HepG2 (cell line): ENCODE results near the gene TRMT112. TPM values are rescaled to one million over a fixed set of nuclear protein-coding genes. Genes with fewer than 3 reads are reported as not detected.

ENCODE experiments used
- BRD4 ChIP-seq: sonication (generic); formaldehyde crosslinking; IDR thresholded peaks from 2 replicates; pipeline ENCODE4 v1.4.0; 2020; ENCODE audit warnings: missing genetic modification reagents
- RFX1 ChIP-seq: fragments of 450-650 bp; IDR thresholded peaks from 2 replicates; pipeline ENCODE4 v1.6.1; 2017
- RXRB ChIP-seq: IDR thresholded peaks from 2 replicates; pipeline ENCODE4 v1.6.1; 2016; ENCODE audit warnings: borderline replicate concordance, missing genetic modification reagents, missing compliant biosample characterization
- TSC22D2 ChIP-seq: sonication (generic); formaldehyde crosslinking; IDR thresholded peaks from 2 replicates; pipeline ENCODE4 v1.5.1; 2020; ENCODE audit warnings: missing genetic modification reagents, mild to moderate bottlenecking, borderline replicate concordance
- ZFP36 ChIP-seq: fragments of 150-350 bp; IDR thresholded peaks from 2 replicates; pipeline ENCODE4 v1.6.1; 2018; ENCODE audit warnings: borderline replicate concordance, low read length, low read depth; ENCODE audit not compliant: partially characterized antibody
- ZNF75D ChIP-seq: sonication (generic); formaldehyde crosslinking; IDR thresholded peaks from 2 replicates; pipeline ENCODE4 v1.8.1; 2023; ENCODE audit warnings: missing genetic modification reagents, mild to moderate bottlenecking, borderline replicate concordance
- polyA plus RNA-seq, 8 experiments: library from polyadenylated mRNA; depleted of rRNA in 3 of 8; stranded (reverse) in 7 of 8; unstranded in 1 of 8; fragments of >200 nt; fragmentation: Illumina TruSeq in 4 of 8; extraction: Trizol in 4 of 8; gene quantifications; 2 replicates each; pipeline versions ENCODE4 v1.2.1 to v1.2.3, GENCODE V29; 2011 to 2016; ENCODE audit warnings: low read depth in 4 of 8, missing spikeins in 1 of 8, mixed read lengths in 1 of 8; ENCODE audit not compliant: insufficient read depth in 1 of 8
- total RNA-seq, 5 experiments: library from RNA; depleted of rRNA; stranded (reverse); fragments of >200 nt; fragmentation: Illumina TruSeq; extraction: Trizol; gene quantifications; 2 replicates each; pipeline ENCODE4 v1.2.3, GENCODE V29; 2016; ENCODE audit warnings: low read depth in 1 of 5
- TF ChIP-seq, protein P1 (sequence below), 2 experiments: IDR thresholded peaks; 2 replicates each; pipeline ENCODE4 v1.6.1; 2011 to 2012; ENCODE audit warnings: low read length in 2 of 2, borderline replicate concordance in 1 of 2, low read depth in 1 of 2, mild to moderate bottlenecking in 1 of 2, moderate library complexity in 1 of 2
- TF ChIP-seq, protein P2 (sequence below): sonication (generic); formaldehyde crosslinking; conservative IDR thresholded peaks from 2 replicates; pipeline ENCODE4 v1.4.0; 2020; ENCODE audit warnings: missing genetic modification reagents
- TF ChIP-seq, protein P3 (sequence below): sonication (generic); formaldehyde crosslinking; IDR thresholded peaks from 2 replicates; pipeline ENCODE4 v1.5.0; 2020; ENCODE audit warnings: mild to moderate bottlenecking, missing genetic modification reagents, moderate library complexity
- TF ChIP-seq, protein P4 (sequence below): sonication (generic); formaldehyde crosslinking; IDR thresholded peaks from 2 replicates; pipeline ENCODE4 v1.4.0; 2020; ENCODE audit warnings: missing genetic modification reagents
- TF ChIP-seq, protein P5 (sequence below): sonication (generic); formaldehyde crosslinking; conservative IDR thresholded peaks from 2 replicates; pipeline ENCODE4 v1.4.0; 2020; ENCODE audit warnings: missing genetic modification reagents

Gene TRMT112
- total and polyA plus RNA-seq, 2 of the 13 experiments (the other 11 are each of a cell fraction or from before 2014, with no cell fraction given), result 186 to 409 TPM

DNA sequence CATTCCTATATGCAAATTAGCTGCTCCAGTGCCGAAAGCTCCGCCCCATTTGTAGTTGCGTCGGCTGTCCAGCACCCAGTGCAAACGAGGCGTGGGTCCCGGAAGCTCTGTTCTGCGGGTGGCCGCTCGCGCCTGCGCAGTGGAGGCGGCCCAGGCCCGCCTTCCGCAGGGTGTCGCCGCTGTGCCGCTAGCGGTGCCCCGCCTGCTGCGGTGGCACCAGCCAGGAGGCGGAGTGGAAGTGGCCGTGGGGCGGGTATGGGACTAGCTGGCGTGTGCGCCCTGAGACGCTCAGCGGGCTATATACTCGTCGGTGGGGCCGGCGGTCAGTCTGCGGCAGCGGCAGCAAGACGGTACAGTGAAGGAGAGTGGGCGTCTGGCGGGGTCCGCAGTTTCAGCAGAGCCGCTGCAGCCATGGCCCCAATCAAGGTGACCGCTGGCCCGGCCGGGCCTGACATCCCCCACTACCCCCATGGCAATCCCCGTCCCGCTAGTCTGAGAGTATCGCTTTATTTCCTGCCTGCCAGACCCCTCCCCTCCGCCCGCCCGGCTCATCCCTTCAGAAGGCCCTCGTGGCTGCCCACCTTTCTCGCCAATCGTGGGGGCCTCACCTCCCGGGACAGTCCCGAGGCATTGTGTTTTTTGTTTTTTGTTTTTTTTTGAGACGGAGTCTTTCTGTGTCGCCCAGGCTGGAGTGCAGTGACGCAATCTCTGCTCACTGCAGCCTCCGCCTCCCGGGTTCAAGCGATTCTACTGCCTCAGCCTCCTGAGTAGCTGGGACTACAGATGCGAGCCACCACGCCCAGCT is 804 bp upstream of the TRMT112 start, which contains the start of gene PRDX5 (continued):
- TF ChIP-seq, protein P1, sequence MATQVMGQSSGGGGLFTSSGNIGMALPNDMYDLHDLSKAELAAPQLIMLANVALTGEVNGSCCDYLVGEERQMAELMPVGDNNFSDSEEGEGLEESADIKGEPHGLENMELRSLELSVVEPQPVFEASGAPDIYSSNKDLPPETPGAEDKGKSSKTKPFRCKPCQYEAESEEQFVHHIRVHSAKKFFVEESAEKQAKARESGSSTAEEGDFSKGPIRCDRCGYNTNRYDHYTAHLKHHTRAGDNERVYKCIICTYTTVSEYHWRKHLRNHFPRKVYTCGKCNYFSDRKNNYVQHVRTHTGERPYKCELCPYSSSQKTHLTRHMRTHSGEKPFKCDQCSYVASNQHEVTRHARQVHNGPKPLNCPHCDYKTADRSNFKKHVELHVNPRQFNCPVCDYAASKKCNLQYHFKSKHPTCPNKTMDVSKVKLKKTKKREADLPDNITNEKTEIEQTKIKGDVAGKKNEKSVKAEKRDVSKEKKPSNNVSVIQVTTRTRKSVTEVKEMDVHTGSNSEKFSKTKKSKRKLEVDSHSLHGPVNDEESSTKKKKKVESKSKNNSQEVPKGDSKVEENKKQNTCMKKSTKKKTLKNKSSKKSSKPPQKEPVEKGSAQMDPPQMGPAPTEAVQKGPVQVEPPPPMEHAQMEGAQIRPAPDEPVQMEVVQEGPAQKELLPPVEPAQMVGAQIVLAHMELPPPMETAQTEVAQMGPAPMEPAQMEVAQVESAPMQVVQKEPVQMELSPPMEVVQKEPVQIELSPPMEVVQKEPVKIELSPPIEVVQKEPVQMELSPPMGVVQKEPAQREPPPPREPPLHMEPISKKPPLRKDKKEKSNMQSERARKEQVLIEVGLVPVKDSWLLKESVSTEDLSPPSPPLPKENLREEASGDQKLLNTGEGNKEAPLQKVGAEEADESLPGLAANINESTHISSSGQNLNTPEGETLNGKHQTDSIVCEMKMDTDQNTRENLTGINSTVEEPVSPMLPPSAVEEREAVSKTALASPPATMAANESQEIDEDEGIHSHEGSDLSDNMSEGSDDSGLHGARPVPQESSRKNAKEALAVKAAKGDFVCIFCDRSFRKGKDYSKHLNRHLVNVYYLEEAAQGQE (IDR thresholded peaks at IDR 0.05; ENCODE audit: borderline replicate concordance in 1 of 2, low read depth in 1 of 2, low read length in 2 of 2), result no peak
- TF ChIP-seq, protein P2, sequence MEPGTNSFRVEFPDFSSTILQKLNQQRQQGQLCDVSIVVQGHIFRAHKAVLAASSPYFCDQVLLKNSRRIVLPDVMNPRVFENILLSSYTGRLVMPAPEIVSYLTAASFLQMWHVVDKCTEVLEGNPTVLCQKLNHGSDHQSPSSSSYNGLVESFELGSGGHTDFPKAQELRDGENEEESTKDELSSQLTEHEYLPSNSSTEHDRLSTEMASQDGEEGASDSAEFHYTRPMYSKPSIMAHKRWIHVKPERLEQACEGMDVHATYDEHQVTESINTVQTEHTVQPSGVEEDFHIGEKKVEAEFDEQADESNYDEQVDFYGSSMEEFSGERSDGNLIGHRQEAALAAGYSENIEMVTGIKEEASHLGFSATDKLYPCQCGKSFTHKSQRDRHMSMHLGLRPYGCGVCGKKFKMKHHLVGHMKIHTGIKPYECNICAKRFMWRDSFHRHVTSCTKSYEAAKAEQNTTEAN (CRISPR knock-in tag), result peak; percentile 67; the same call in 1 of the 2 replicates
- TF ChIP-seq ZNF75D (CRISPR knock-in tag) (no peak), TSC22D2 (CRISPR knock-in tag) (0 out of 2 replicates have a peak, but pooled peaks have one; percentile 54), ZFP36 (no peak), RXRB (CRISPR knock-in tag) (no peak), BRD4 (CRISPR knock-in tag) (peak; percentile 92), RFX1 (no peak)
- TF ChIP-seq, protein P3, sequence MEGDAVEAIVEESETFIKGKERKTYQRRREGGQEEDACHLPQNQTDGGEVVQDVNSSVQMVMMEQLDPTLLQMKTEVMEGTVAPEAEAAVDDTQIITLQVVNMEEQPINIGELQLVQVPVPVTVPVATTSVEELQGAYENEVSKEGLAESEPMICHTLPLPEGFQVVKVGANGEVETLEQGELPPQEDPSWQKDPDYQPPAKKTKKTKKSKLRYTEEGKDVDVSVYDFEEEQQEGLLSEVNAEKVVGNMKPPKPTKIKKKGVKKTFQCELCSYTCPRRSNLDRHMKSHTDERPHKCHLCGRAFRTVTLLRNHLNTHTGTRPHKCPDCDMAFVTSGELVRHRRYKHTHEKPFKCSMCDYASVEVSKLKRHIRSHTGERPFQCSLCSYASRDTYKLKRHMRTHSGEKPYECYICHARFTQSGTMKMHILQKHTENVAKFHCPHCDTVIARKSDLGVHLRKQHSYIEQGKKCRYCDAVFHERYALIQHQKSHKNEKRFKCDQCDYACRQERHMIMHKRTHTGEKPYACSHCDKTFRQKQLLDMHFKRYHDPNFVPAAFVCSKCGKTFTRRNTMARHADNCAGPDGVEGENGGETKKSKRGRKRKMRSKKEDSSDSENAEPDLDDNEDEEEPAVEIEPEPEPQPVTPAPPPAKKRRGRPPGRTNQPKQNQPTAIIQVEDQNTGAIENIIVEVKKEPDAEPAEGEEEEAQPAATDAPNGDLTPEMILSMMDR (CRISPR knock-in tag), result peak; percentile 85
- TF ChIP-seq, protein P4, sequence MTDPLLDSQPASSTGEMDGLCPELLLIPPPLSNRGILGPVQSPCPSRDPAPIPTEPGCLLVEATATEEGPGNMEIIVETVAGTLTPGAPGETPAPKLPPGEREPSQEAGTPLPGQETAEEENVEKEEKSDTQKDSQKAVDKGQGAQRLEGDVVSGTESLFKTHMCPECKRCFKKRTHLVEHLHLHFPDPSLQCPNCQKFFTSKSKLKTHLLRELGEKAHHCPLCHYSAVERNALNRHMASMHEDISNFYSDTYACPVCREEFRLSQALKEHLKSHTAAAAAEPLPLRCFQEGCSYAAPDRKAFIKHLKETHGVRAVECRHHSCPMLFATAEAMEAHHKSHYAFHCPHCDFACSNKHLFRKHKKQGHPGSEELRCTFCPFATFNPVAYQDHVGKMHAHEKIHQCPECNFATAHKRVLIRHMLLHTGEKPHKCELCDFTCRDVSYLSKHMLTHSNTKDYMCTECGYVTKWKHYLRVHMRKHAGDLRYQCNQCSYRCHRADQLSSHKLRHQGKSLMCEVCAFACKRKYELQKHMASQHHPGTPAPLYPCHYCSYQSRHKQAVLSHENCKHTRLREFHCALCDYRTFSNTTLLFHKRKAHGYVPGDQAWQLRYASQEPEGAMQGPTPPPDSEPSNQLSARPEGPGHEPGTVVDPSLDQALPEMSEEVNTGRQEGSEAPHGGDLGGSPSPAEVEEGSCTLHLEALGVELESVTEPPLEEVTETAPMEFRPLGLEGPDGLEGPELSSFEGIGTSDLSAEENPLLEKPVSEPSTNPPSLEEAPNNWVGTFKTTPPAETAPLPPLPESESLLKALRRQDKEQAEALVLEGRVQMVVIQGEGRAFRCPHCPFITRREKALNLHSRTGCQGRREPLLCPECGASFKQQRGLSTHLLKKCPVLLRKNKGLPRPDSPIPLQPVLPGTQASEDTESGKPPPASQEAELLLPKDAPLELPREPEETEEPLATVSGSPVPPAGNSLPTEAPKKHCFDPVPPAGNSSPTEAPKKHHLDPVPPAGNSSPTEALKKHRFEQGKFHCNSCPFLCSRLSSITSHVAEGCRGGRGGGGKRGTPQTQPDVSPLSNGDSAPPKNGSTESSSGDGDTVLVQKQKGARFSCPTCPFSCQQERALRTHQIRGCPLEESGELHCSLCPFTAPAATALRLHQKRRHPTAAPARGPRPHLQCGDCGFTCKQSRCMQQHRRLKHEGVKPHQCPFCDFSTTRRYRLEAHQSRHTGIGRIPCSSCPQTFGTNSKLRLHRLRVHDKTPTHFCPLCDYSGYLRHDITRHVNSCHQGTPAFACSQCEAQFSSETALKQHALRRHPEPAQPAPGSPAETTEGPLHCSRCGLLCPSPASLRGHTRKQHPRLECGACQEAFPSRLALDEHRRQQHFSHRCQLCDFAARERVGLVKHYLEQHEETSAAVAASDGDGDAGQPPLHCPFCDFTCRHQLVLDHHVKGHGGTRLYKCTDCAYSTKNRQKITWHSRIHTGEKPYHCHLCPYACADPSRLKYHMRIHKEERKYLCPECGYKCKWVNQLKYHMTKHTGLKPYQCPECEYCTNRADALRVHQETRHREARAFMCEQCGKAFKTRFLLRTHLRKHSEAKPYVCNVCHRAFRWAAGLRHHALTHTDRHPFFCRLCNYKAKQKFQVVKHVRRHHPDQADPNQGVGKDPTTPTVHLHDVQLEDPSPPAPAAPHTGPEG (CRISPR knock-in tag), result no peak
- TF ChIP-seq, protein P5, sequence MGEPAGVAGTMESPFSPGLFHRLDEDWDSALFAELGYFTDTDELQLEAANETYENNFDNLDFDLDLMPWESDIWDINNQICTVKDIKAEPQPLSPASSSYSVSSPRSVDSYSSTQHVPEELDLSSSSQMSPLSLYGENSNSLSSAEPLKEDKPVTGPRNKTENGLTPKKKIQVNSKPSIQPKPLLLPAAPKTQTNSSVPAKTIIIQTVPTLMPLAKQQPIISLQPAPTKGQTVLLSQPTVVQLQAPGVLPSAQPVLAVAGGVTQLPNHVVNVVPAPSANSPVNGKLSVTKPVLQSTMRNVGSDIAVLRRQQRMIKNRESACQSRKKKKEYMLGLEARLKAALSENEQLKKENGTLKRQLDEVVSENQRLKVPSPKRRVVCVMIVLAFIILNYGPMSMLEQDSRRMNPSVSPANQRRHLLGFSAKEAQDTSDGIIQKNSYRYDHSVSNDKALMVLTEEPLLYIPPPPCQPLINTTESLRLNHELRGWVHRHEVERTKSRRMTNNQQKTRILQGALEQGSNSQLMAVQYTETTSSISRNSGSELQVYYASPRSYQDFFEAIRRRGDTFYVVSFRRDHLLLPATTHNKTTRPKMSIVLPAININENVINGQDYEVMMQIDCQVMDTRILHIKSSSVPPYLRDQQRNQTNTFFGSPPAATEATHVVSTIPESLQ (CRISPR knock-in tag), result no peak
